GM19397 (cell line): ENCODE results near the gene CFC1.
"Not testable (repeated sequence)": the region's sequence is repeated elsewhere in the genome, so short reads cannot be mapped to it uniquely, and the experiment has no call there.

Experiments
- ATAC-seq: cut with Tn5 transposase; IDR thresholded peaks from one replicate; pipeline ENCODE4 v1.9.1; 2021; ENCODE audit warnings: mild to moderate bottlenecking, moderate library complexity; ENCODE audit not compliant: unreplicated experiment

CFC1 gene

DNA sequence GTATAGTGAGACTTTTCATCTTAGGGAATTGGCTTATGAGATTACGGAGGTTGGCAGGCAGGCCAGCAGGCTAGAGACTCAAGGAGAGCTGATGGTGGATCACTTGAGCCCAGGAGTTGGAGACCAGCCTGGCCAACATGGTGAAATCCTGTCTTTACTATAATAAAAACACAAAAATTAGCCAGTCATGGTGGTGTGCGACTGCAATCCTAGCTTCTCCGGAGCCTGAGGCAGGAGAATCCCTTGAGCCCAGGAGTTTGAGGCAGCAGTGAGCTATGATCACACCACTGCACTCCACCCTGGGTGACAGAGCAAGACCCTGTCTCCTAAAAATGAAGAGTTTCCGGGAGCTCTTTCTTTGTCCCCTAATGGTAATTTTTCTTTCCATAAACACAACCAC, 14.6 kb downstream of the CFC1 start:
- not testable (repeated sequence) for ATAC-seq

- ATAC-seq: not testable (repeated sequence)
Observed at GRCh38 chr2:130583582-130583981, 15.8 kb downstream of the CFC1 start.

DNA sequence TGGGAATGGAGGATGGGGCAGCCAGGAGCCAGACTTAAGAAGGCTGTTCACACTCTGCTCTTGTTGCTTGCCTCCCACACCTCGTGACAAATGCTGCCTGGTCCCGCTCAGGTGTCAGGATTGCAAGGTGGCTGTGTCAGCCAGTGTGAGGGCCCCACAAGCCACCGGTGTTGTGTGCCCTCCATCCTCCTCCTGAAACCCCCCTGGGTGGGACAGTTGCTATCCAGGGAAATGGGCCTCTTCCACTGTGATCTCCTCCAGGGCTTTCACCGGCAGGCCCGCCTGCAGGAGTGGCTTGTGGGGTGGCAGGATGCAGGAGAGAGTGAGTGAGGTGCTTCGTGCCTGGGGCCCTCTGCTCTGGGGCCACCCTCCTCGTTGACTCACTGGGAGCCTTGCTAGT, 16.4 kb downstream of the CFC1 start:
- ATAC-seq: not testable (repeated sequence)

GRCh38 chr2:130581491-130581890, 17.9 kb downstream of the CFC1 start:
- ATAC-seq: not testable (repeated sequence)

DNA sequence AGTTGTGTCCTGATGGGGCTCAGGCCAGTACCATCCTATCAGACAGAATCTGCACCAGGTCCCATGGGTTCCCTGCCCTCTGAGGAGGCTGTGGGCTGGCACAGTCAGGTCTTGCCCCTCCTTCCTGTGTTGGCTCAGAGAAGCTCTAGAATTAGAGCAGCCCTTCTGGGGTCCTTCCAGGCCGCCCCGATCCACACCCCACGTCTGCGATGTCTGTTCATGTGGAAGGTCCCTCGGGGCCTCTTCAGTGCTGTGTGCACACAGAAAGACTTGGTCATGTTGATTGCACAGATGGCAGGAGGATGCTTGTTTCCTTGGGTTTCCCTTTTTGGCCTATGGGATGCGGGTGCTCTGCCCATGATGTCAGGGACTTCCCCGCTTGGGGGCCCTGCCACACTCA, 20.3 kb downstream of the CFC1 start:
- ATAC-seq: not testable (repeated sequence)

DNA sequence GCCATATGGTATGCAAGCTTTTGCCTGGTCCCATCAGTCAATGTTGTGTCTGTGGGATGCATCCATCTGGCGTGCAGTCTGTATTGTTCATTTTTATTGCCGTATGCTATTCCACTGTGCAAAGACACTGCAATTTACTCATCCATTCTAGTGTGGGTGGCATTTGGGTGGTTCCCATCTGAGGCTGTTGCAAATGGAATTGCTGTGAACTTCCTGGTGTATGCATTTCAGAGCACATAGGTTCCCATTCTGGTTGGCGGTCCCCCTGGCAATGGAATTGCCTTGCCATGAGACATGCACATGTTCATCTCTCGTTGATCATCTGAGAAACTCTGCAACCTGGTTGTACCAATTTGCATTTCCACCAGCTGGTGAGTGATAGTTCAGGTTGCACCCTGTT, 21.8 kb downstream of the CFC1 start:
- ATAC-seq: not testable (repeated sequence)

DNA sequence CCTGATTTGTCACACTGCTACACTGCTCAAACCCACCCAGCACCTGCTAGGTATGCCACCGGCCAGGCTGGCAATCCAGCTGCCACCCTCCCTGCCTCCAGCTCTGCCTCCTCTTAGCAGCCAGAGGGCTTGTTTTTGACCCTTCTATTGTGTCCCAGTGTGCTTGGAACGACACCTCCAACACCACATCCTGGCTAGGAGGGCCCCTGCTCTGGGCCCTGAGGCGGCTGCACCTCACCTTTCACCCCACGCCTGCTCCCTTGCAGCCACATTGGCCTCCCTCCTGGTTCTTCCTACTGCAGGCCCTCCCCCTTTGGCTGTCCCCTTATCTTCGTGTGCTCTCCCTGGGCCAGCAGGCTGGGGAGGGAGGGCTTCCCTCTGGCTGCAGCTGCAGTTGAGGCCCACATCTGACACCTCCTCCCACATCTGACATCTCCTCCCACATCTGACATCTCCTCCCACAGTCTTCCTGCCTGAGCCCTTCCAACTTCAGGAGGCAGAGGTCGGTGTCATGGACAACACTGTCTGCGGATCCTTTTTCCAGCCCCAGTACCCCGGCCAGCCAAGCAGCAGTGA, 23.1 kb downstream of the CFC1 start:
- ATAC-seq: not testable (repeated sequence)

- not testable (repeated sequence) for ATAC-seq
Observed at GRCh38 chr2:130574230-130574629, 25.1 kb downstream of the CFC1 start.

DNA sequence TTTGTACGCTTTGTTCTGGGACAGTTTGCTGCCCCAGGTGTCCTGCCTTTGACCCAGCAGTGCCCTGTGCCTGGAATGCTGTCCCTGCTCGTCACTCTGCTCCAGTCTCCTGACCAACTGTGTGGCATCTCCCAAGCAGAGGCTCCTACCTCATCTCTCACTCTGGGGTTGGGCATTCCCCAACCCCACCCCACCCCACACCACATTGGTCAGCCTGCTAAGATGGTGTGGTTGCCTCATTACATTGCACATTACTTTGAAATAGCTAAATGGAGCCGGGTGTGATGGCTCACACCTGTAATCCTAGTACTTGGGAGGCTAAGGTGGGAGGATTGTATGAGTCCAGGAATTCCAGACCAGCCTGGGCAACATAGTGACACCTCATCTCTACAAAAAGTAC, 27.4 kb downstream of the CFC1 start:
- ATAC-seq: not testable (repeated sequence)

GRCh38 chr2:130566165-130566564, 33.2 kb downstream of the CFC1 start:
- not testable (repeated sequence) for ATAC-seq

DNA sequence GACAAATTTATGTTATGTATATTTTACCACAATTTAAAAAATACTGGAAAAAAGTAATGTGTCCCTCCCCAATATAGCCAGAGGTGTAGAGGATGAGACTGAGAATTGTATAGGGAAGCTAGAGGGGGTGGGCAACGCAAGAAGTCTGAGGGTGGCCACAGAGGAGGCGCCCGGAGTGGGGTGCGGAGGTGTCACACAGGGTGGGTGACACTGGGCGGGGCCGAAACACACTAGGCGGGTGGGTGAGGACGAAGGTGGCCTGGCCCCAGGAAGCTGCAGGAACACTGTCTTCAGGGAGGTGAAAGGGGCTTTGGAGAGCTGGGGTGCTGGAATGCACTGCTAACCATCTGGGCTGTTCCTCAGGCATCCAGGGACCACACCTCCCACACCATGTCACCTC, 42.9 kb downstream of the CFC1 start:
- not testable (repeated sequence) for ATAC-seq

DNA sequence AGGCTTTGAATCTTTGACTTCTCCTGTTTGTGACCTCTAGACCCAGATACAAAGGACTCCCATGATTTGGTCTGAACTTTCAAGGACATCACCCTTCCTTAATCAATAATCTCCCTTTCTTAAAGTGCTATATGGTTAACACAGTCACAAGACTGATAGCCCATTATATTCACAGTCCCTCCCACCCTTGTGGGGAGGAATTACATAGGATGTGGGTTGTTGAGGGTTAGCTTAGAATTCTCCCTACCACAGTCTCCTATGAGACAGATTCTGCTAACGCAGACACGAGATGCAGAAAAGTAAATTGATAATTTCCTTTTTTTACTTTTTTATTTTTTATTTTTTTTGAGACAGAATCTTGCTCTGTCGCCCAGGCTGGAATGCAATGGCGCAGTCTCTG, 45.2 kb downstream of the CFC1 start:
- ATAC-seq: not testable (repeated sequence)

GRCh38 chr2:130549475-130549874, 49.9 kb downstream of the CFC1 start:
- ATAC-seq: not testable (repeated sequence)

GRCh38 chr2:130548418-130548817, 51.0 kb downstream of the CFC1 start:
- not testable (repeated sequence) for ATAC-seq

DNA sequence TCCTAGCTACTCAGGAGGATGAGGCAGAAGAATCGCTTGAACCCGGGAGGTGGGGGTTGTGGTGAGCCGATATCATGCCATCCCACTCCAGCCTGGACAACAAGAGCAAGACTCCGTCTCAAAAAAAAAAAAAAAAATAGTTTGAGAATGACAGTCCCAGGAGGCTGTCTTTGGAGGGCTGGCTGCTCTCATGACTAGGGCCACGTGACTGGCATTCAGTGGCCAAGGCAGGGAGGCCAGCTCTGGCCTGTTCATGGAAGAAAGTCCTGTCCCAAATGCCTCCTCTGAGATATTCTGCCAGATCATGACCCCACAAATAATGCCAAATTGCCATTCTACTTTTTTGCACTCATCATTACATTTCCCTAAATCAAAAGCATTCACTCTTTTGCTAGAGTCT, 54.4 kb downstream of the CFC1 start:
- ATAC-seq: not testable (repeated sequence)

DNA sequence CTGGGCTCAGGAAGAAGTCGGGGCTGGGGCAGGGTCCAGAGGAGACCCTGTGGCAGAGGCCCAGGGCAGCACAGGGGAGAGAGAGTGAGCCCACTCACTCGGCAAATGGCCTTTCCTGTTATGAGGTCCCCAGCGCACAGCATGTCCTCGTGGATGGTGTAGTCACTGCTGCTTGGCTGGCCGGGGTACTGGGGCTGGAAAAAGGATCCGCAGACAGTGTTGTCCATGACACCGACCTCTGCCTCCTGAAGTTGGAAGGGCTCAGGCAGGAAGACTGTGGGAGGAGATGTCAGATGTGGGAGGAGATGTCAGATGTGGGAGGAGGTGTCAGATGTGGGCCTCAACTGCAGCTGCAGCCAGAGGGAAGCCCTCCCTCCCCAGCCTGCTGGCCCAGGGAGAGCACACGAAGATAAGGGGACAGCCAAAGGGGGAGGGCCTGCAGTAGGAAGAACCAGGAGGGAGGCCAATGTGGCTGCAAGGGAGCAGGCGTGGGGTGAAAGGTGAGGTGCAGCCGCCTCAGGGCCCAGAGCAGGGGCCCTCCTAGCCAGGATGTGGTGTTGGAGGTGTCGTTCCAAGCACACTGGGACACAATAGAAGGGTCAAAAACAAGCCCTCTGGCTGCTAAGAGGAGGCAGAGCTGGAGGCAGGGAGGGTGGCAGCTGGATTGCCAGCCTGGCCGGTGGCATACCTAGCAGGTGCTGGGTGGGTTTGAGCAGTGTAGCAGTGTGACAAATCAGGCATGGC, 55.4 kb downstream of the CFC1 start:
- not testable (repeated sequence) for ATAC-seq

GRCh38 chr2:130542789-130543188, 56.6 kb downstream of the CFC1 start:
- not testable (repeated sequence) for ATAC-seq
